ENCODE measurements around the gene PFDN4. TPM values are rescaled to one million over a fixed set of nuclear protein-coding genes. Genes with fewer than 3 reads are reported as not detected.

Gene PFDN4
- total and polyA plus RNA-seq, 2 of the 13 experiments (the other 11 are each of a cell fraction or from before 2014, with no cell fraction given): 59.8 to 227 TPM

- TF ChIP-seq ZHX2 (IDR thresholded peaks at IDR 0.05; ENCODE audit: low read depth): no peak
- TF ChIP-seq ZHX2 (CRISPR knock-in tag; IDR thresholded peaks at IDR 0.05; ENCODE audit: borderline replicate concordance): no peak
- peak; percentile 76; the same call in 1 of the 2 replicates for TF ChIP-seq TRIM24 (CRISPR knock-in tag; IDR thresholded peaks at IDR 0.05)
- 0 out of 2 replicates have a peak, but pooled peaks have one; percentile 24 for TF ChIP-seq ADNP (CRISPR knock-in tag; IDR thresholded peaks at IDR 0.05)
- TF ChIP-seq RERE (CRISPR knock-in tag; IDR thresholded peaks at IDR 0.05; ENCODE audit: low read depth): peak; percentile 95
- peak; percentile 77 for TF ChIP-seq YEATS4 (CRISPR knock-in tag; IDR thresholded peaks at IDR 0.05; ENCODE audit: borderline replicate concordance)
- no peak for TF ChIP-seq ZNF513 (CRISPR knock-in tag; conservative IDR thresholded peaks at IDR 0.05)
- peak; percentile 88; the same call in 1 of the 2 replicates for TF ChIP-seq NCOA1 (CRISPR knock-in tag; IDR thresholded peaks at IDR 0.05)
- TF ChIP-seq ZC3H4 (CRISPR knock-in tag; IDR thresholded peaks at IDR 0.05; ENCODE audit: borderline replicate concordance): no peak
- TF ChIP-seq MXI1 (IDR thresholded peaks at IDR 0.05; ENCODE audit: borderline replicate concordance, low read depth, low read length): peak; percentile 89; the same call in 1 of the 3 replicates
- TF ChIP-seq PHF21A (CRISPR knock-in tag; IDR thresholded peaks at IDR 0.05): peak; percentile 81
- TF ChIP-seq SMARCC2 (IDR thresholded peaks at IDR 0.05): no peak; the same call in 1 of the 2 replicates
- peak; percentile 85; the same call in 1 of the 2 replicates for TF ChIP-seq ETV6 (CRISPR knock-in tag; conservative IDR thresholded peaks at IDR 0.05)
- peak; percentile 74; the same call in 1 of the 2 replicates for TF ChIP-seq ARID2 (CRISPR knock-in tag; IDR thresholded peaks at IDR 0.05; ENCODE audit: borderline replicate concordance)
- TF ChIP-seq ZNF775 (CRISPR knock-in tag; IDR thresholded peaks at IDR 0.05; ENCODE audit: borderline replicate concordance): 0 out of 2 replicates have a peak, but pooled peaks have one; percentile 41
- TF ChIP-seq, protein P1, sequence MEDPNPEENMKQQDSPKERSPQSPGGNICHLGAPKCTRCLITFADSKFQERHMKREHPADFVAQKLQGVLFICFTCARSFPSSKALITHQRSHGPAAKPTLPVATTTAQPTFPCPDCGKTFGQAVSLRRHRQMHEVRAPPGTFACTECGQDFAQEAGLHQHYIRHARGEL (CRISPR knock-in tag; IDR thresholded peaks at IDR 0.05): 0 out of 2 replicates have a peak, but pooled peaks have one; percentile 52
Measured at GRCh38 chr20:54194724-54195438, 13.0 kb upstream of the PFDN4 start (continued).
